Activated gamma-delta T cell (primary cell): ENCODE measurements around the gene SLC9A9.

Experiments used
- DNase-seq: peaks from one replicate; lab custom pipeline; 2025; lab: John Stamatoyannopoulos, UW

The SLC9A9 gene

GRCh38 chr3:143244516-143245063, 603.7 kb downstream of the SLC9A9 start:
- no peak for DNase-seq

GRCh38 chr3:143243686-143244085, 604.6 kb downstream of the SLC9A9 start:
- no peak for DNase-seq

- no peak for DNase-seq
Observed at GRCh38 chr3:143242691-143243090, 605.6 kb downstream of the SLC9A9 start.

- DNase-seq, result no peak
Observed at GRCh38 chr3:143242101-143242500, 606.2 kb downstream of the SLC9A9 start.

GRCh38 chr3:143241481-143241951, 606.8 kb downstream of the SLC9A9 start:
- no peak for DNase-seq

- DNase-seq, result no peak
Observed at GRCh38 chr3:143240886-143241285, 607.4 kb downstream of the SLC9A9 start.

- no peak for DNase-seq
Observed at GRCh38 chr3:143239031-143239430, 609.2 kb downstream of the SLC9A9 start.

GRCh38 chr3:143237077-143237627, 611.1 kb downstream of the SLC9A9 start:
- no peak for DNase-seq

GRCh38 chr3:143236226-143236964, 611.9 kb downstream of the SLC9A9 start:
- no peak for DNase-seq

GRCh38 chr3:143235614-143236204, 612.6 kb downstream of the SLC9A9 start:
- no peak for DNase-seq

- no peak for DNase-seq
Observed at GRCh38 chr3:143234526-143234925, 613.7 kb downstream of the SLC9A9 start.

GRCh38 chr3:143232981-143233380, 615.3 kb downstream of the SLC9A9 start:
- no peak for DNase-seq

GRCh38 chr3:143228405-143228804, 619.9 kb downstream of the SLC9A9 start:
- no peak for DNase-seq

GRCh38 chr3:143226678-143227291, 621.5 kb downstream of the SLC9A9 start:
- no peak for DNase-seq

- DNase-seq, result no peak
Observed at GRCh38 chr3:143224716-143225115, 623.6 kb downstream of the SLC9A9 start.

GRCh38 chr3:143222981-143223380, 625.3 kb downstream of the SLC9A9 start:
- no peak for DNase-seq

GRCh38 chr3:143222505-143222904, 625.8 kb downstream of the SLC9A9 start:
- DNase-seq, result no peak

- DNase-seq, result no peak
Observed at GRCh38 chr3:143221446-143221845, 626.8 kb downstream of the SLC9A9 start.

- DNase-seq, result no peak
Observed at GRCh38 chr3:143220741-143221140, 627.5 kb downstream of the SLC9A9 start.

GRCh38 chr3:143218166-143218835, 630.0 kb downstream of the SLC9A9 start:
- no peak for DNase-seq

- DNase-seq, result no peak
Observed at GRCh38 chr3:143217283-143217682, 631.0 kb downstream of the SLC9A9 start.

- no peak for DNase-seq
Observed at GRCh38 chr3:143216709-143217182, 631.5 kb downstream of the SLC9A9 start.
